ENCODE measurements around the gene HS3ST2.
A peak's percentile ranks its signal among the peaks of the same experiment; 100 is the strongest.

HS3ST2 gene

DNA sequence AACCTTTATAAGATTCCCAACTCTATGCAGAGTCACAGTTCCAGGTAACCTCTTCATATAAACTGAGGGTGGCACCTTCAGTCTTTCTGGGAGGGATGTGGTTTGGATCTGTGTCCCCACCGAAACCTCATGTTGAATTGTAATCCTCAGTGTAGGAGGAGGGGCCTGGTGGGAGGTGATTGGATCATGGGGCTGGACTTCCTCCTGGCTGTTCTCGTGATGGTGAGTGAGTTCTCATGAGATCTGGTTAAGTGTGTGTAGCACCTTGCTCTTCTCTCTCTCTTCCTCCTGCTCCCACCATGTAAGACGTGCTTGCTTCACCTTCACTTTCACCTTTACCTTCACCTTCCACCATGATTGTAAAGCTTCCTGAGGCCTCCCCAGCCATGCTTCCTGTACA is 30.5 kb downstream of the HS3ST2 start:
- no peak overlapping the region for H3K4me3 Mint-ChIP-seq
- no peak for ATAC-seq
- H3K9me3 Mint-ChIP-seq, result peaks cover 3% of the 10 kb centered on the region
- H3K4me1 Mint-ChIP-seq, result peaks cover 7% of the 10 kb centered on the region
- H3K27me3 Mint-ChIP-seq, result peaks cover 60% of the 10 kb centered on the region
- H3K36me3 Mint-ChIP-seq, result no peaks in the 10 kb centered on the region
- H3K27ac Mint-ChIP-seq, result no peak overlapping the region

DNA sequence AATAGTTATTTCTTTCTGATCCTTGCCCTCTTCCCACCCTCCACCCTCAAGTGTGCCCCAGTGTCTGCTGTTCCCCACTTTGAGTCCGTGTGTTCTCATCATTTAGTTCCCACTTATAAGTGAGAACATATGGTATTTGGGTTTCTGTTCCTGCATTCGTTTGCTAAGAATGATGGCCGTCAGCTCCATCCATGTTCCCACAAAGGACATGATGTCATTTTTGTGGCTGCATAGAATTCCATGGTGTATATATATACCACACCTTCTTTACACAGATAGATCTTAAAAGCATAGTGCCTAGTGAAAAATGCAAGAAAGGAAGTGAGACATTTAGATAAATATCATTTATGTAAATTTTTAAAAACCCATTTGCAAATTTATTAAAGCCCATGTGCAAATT is 33.1 kb downstream of the HS3ST2 start:
- ATAC-seq, result no peak
- Mint-ChIP-seq H3K4me3 (no peak overlapping the region), H3K27ac (no peak overlapping the region), H3K4me1 (peaks cover 7% of the 10 kb centered on the region), H3K36me3 (no peaks in the 10 kb centered on the region), H3K9me3 (peaks cover 3% of the 10 kb centered on the region), H3K27me3 (peaks cover 48% of the 10 kb centered on the region)

DNA sequence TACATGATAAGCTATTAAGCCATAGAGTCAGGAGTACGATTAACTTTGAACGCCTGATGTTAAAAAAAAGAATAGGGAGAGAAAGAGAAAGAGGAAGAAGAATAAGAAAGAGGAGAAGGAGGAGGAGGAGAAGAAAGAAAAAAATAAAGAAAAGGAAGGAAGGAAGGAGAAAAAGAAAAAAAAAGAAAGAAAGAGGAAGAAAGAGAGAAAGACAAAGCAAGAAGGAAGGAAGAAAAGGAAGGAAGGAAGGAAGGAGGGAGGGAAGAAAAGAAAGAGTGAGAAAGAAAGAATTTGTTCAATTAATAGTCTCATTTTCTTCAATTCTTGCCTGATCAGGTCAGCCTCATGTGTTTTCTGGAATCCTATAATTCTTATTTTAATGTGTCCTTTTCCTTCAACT is 33.7 kb downstream of the HS3ST2 start:
- Mint-ChIP-seq H3K9me3 (peaks cover 3% of the 10 kb centered on the region), H3K27me3 (peaks cover 42% of the 10 kb centered on the region)

DNA sequence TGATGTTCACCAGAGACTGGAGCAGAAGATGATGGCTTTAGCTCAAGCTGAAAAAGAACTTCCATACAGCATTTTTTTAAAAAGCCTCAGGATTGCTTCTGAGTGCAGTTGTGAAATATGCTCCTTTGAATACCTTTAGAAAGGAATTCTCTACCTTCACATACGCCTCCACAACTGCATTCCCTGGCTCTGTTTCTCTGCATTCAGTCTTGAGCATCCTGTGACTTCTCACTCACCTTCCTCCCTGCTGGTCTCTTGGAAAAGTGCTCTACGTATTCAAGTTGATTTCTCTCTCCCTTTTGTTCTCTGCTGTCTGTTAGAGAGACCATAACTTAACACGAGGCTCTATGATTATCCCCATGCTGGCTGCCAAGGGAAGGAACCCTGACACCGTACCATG is 34.5 kb downstream of the HS3ST2 start:
- H3K4me3 Mint-ChIP-seq, result no peak overlapping the region
- H3K27ac Mint-ChIP-seq, result no peak overlapping the region
- H3K27me3 Mint-ChIP-seq, result peaks cover 34% of the 10 kb centered on the region
- peaks cover 7% of the 10 kb centered on the region for H3K4me1 Mint-ChIP-seq
- no peaks in the 10 kb centered on the region for H3K36me3 Mint-ChIP-seq
- H3K9me3 Mint-ChIP-seq, result peaks cover 3% of the 10 kb centered on the region
- no peak for ATAC-seq

More for the DNA sequence above, 33.7 kb downstream of the HS3ST2 start:
- no peak overlapping the region for H3K4me3 Mint-ChIP-seq
- no peaks in the 10 kb centered on the region for H3K36me3 Mint-ChIP-seq
- ATAC-seq, result no peak
- H3K4me1 Mint-ChIP-seq, result peaks cover 7% of the 10 kb centered on the region
- no peak overlapping the region for H3K27ac Mint-ChIP-seq

DNA sequence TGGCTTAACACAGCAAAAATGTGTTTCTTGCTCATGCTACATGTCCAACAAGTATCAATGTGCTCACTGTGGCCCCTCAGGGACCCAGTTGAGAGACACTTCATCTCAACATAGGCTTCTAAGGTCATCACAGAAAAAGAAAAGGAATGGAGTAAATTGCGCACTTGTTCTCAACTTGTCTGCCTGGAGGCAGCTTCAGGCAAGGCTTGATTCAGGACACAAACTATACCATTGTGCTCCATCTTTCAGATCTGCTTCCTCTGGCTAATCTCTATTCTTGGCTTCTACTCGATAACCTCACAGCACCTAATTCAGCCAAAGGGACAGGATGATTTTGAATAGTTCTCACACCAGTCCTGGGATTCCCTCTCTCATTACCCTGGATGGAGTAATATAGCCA is 35.6 kb downstream of the HS3ST2 start:
- no peak for ATAC-seq
- Mint-ChIP-seq H3K27ac (no peak overlapping the region), H3K4me3 (no peak overlapping the region), H3K9me3 (peaks cover 2% of the 10 kb centered on the region), H3K4me1 (peaks cover 7% of the 10 kb centered on the region), H3K27me3 (peaks cover 24% of the 10 kb centered on the region), H3K36me3 (no peaks in the 10 kb centered on the region)

DNA sequence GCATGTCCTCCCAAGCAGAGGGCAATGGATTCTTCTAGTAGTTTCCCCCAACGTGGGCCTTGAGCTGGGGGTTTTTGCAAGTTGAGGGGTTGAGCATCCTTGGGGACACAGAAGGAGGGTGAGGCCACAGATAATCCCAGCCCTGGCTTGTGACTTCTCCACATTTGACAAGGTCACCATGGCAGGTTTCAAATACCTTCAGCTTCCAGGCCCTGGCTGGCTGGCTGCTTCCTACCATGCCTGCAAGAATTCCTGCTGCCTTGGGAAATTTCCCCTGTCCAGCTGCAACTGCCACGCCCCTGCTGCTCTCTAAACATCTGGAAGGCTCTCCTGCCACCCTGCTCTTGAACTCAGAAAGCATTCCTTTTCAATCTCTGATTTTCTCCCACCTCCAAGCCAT is 41.3 kb downstream of the HS3ST2 start:
- Mint-ChIP-seq H3K27ac (no peak overlapping the region), H3K4me1 (peaks cover 6% of the 10 kb centered on the region), H3K9me3 (no peaks in the 10 kb centered on the region), H3K36me3 (no peaks in the 10 kb centered on the region), H3K4me3 (no peak overlapping the region), H3K27me3 (peaks cover 25% of the 10 kb centered on the region)
- ATAC-seq, result no peak

DNA sequence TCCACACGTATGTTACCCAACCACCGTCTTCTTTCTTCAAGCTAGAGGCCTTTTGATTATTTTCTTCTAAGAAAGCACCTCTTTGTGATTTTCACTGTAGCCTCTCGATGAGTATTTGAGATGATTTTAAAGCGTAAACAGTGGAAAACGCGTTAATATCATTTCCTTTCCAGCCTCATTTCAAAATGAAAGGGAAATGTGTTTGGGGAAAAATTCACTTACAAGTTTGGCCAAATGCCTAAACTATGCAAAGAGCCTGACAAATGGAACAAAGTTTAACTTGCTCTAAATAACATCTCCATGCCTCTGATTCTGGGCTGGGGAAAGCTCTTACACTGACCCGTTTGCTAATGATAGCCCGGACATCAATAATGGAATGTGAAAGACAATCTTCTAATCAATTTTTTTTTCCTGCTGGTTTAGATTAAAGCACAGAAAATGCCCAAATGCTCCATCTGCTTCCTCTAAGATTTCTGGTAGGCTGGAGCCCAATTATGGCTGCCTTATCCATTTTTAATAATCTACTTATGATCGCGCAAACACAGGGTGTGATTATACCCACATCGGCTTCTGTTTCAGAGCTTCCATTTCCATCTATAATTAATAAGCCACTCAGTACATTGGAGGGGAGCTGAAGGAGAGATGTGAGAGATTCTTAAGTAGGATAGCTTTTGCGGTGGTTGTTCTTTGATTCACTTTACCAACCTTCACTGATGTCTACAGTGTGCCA is 43.5 kb downstream of the HS3ST2 start:
- Mint-ChIP-seq H3K4me3 (no peak overlapping the region), H3K9me3 (no peaks in the 10 kb centered on the region), H3K4me1 (peaks cover 6% of the 10 kb centered on the region), H3K27me3 (peaks cover 27% of the 10 kb centered on the region), H3K36me3 (no peaks in the 10 kb centered on the region), H3K27ac (no peak overlapping the region)
- ATAC-seq, result no peak

DNA sequence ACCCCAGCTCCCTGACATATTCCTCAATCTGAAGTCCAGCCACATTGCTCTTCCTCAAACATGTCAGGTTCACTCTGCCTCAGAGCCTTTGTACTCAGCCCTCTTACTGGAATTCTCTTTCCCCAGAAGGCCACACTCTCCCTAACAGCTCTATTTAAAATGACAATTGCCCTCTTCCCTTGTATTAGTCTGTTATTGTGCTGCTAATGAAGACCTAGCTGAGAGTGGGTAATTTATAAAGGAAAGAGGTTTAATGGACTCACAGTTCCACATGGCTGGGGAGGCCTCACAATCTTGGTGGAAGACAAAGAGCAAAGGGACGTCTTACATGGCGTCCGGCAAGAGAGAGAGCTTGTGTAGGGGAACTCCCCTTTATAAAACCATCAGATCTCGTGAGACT is 46.0 kb downstream of the HS3ST2 start:
- H3K27me3 Mint-ChIP-seq, result peaks cover 36% of the 10 kb centered on the region
- H3K27ac Mint-ChIP-seq, result no peak overlapping the region
- ATAC-seq, result no peak
- peaks cover 6% of the 10 kb centered on the region for H3K4me1 Mint-ChIP-seq
- no peaks in the 10 kb centered on the region for H3K9me3 Mint-ChIP-seq
- no peaks in the 10 kb centered on the region for H3K36me3 Mint-ChIP-seq
- no peak overlapping the region for H3K4me3 Mint-ChIP-seq

DNA sequence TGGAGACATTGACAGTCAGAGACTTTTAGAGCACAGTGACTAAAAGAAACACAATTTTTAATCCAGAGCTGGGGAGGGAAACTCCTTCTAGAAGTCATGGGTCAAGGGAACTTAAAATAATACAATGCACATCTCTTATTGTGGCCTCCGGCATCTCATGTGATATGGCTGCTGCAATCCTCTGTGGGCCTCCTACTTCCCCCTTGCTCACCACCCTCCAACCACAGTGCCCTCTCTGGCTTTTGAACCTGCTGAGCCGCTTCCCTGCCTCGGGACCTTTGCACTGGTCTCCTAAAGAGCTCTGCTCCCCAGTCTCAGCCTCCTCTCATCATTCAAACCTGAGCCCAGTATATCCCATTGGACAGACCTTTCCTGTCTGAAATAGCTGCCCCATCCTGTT is 47.6 kb downstream of the HS3ST2 start:
- ATAC-seq, result no peak
- no peak overlapping the region for H3K4me3 Mint-ChIP-seq
- peaks cover 32% of the 10 kb centered on the region for H3K27me3 Mint-ChIP-seq
- H3K36me3 Mint-ChIP-seq, result no peaks in the 10 kb centered on the region
- H3K4me1 Mint-ChIP-seq, result no peaks in the 10 kb centered on the region
- no peaks in the 10 kb centered on the region for H3K9me3 Mint-ChIP-seq
- no peak overlapping the region for H3K27ac Mint-ChIP-seq

DNA sequence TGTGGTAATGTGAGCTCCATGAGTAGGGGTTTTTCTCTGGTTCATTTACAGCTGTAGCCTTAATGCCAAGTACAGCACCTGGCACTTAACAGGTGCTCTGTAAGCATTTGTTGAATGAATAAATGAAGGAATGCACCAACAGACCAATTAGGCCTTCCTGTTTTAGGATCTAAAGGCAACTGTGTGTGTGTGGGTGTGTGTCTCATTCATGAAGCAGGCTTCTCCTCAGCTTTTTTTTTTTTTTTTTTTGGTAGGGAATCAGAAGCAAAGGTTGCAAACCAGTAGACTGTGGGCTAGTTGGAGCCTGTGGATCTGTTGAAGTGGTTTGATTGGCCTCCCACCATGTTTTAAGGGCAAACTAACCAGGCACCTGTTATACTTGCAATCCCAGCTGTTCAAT is 48.1 kb downstream of the HS3ST2 start:
- no peak for ATAC-seq
- no peak overlapping the region for H3K27ac Mint-ChIP-seq
- peaks cover 30% of the 10 kb centered on the region for H3K27me3 Mint-ChIP-seq

DNA sequence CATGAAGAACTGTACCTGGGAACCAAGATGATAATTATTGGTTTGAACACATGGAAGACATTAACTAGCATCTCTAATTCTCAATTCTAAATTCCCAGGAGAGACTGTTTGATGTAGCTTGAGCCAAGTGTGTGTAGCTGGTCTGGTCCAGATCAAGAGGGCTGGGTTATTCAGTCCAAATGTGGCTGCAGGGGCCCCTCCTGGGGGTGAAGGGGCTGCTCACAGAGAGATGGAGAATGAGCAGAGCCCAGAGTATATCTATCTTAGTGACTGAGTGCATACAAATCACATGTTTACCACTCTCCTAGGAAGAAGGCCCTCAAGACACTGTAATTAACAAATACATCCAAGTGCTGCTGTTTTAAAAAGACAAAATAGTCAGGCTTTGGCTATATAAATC is 50.4 kb downstream of the HS3ST2 start:
- no peak for ATAC-seq
- H3K9me3 Mint-ChIP-seq, result no peaks in the 10 kb centered on the region

More for the DNA sequence above, 48.1 kb downstream of the HS3ST2 start:
- no peak overlapping the region for H3K4me3 Mint-ChIP-seq
- no peaks in the 10 kb centered on the region for H3K9me3 Mint-ChIP-seq
- H3K4me1 Mint-ChIP-seq, result no peaks in the 10 kb centered on the region
- H3K36me3 Mint-ChIP-seq, result no peaks in the 10 kb centered on the region

DNA sequence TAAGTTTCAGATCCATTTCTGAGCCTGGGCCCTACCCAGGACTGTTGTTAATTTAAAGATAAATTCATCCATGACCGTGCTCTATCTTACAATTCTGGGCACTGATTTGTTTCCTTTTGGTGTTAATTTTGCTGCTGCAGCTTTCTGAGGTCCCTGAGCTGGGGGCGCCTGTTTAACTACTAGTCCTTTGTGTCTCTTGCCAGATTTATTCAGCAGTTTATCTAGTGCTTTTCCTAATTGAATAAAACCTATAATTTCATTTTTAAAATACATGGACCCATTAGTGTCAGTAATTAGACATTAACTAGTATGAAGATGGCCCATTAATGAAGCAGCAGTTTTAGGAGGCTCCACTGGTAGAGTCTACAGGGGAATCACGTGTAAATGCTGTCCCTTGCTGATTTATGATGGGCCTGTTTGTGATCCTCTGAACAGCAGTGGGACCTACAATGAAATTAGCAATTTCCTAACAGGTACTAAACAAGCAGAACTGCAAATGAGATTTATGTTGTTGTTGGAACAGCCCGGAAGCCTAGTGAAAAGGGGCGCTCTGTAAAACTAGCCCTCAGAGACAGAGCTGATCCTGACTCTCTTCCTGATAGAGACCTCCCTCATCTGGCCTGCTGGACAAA is 54.7 kb downstream of the HS3ST2 start:
- no peaks in the 10 kb centered on the region for H3K9me3 Mint-ChIP-seq
- ATAC-seq, result no peak
- H3K4me1 Mint-ChIP-seq, result no peaks in the 10 kb centered on the region
- H3K36me3 Mint-ChIP-seq, result no peaks in the 10 kb centered on the region
- H3K27me3 Mint-ChIP-seq, result peaks cover 8% of the 10 kb centered on the region
- H3K27ac Mint-ChIP-seq, result no peak overlapping the region
- no peak overlapping the region for H3K4me3 Mint-ChIP-seq

More for the DNA sequence above, 50.4 kb downstream of the HS3ST2 start:
- Mint-ChIP-seq H3K27ac (no peak overlapping the region), H3K4me3 (no peak overlapping the region), H3K36me3 (no peaks in the 10 kb centered on the region), H3K4me1 (no peaks in the 10 kb centered on the region), H3K27me3 (peaks cover 20% of the 10 kb centered on the region)

DNA sequence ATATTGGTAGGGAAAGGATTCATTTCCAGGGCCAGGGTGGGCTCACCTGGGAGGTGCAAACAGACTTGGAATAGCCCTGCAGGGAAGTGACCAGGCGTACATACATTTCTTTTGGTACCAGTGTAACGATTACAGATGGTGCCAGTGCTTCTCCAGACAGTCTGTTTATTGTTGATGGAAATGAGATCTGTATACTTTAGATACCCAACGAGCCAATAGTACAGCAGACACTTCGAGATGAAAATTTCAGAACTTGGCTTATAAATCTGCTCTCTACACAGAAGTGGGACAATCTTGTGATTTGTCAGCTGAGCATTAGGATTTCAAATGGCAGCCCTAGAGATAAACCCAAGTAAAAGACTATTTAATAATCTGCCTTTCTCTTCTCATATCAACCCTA is 57.9 kb downstream of the HS3ST2 start:
- no peak overlapping the region for H3K27ac Mint-ChIP-seq
- ATAC-seq, result no peak
- no peak overlapping the region for H3K4me3 Mint-ChIP-seq
- peaks cover 3% of the 10 kb centered on the region for H3K9me3 Mint-ChIP-seq
- H3K4me1 Mint-ChIP-seq, result no peaks in the 10 kb centered on the region
- no peaks in the 10 kb centered on the region for H3K36me3 Mint-ChIP-seq
- H3K27me3 Mint-ChIP-seq, result peaks cover 13% of the 10 kb centered on the region

DNA sequence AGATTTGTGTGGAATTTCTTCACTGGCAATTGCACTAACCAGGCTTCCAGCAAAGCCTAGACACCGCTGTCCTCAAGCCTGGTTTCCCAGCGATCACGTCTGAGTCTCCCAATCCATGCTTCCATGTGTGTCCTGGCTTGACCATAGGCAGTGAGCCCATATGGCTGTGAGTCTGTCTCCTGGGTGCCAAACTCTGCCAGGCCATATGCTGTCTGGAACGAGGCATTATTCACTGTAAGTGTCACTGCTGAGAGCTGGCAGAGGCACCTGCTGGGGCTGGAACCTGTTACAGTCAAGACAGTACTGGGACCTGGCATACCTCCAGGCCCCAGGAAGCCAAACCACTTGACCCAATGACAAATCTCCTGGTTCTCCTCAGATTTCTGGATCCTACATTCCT is 60.4 kb downstream of the HS3ST2 start:
- Mint-ChIP-seq H3K9me3 (peaks cover 3% of the 10 kb centered on the region), H3K36me3 (no peaks in the 10 kb centered on the region), H3K4me3 (no peak overlapping the region), H3K4me1 (no peaks in the 10 kb centered on the region), H3K27me3 (peaks cover 36% of the 10 kb centered on the region), H3K27ac (no peak overlapping the region)
- no peak for ATAC-seq

DNA sequence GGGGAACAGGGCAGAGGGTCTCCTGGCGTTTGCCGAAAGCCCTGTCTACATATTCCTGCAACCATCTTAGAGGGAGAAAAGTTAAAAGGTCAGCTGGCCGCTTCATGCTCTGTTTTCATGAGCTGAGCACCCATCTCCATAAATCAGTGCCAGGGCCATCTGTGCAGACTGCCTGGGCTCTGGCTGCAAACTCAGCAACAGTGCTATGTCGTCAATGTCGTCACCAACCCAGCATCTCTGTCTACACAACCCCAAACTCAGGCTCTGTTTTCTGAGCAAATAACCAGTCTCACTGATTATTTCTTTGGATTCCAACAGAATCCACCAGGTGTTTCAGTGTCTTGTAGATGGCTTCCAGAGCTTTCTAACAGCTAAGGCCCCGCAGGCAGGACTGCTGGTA is 65.0 kb downstream of the HS3ST2 start:
- Mint-ChIP-seq H3K4me1 (no peaks in the 10 kb centered on the region), H3K27ac (no peak overlapping the region), H3K27me3 (peaks cover 36% of the 10 kb centered on the region), H3K4me3 (no peak overlapping the region), H3K9me3 (peaks cover 3% of the 10 kb centered on the region), H3K36me3 (no peaks in the 10 kb centered on the region)
- no peak for ATAC-seq

DNA sequence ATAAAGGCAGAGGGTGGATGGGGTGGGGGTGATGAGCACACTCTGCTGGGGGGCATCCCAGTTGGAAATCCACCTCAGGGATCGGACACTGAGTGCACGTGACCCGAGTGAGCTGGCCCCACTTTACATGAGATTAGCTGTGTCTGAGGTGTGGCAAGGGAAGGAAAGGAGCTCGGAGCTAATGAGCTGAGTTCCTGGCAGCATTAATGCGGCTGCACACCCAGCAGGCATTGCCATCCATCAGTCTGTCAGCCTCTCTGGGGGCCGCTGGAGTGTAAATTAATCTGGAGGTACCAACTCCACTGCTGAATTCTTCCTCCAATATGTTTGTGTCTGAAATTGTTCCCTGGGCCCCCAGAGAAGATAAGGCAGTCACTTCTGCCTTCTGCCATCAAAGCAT is 65.5 kb downstream of the HS3ST2 start:
- Mint-ChIP-seq H3K4me3 (no peak overlapping the region), H3K36me3 (no peaks in the 10 kb centered on the region), H3K9me3 (peaks cover 3% of the 10 kb centered on the region), H3K27ac (no peak overlapping the region), H3K4me1 (no peaks in the 10 kb centered on the region), H3K27me3 (peaks cover 36% of the 10 kb centered on the region)
- ATAC-seq, result peak; percentile 42

All from stimulated activated memory B cell treated with anti-CD40 and anti-IgM and Interleukin-4, amounts not matched to agents 10 μg/mL and 1 μg/mL and 100 μg/mL, for 72 hours (primary cell).